CD8-positive, alpha-beta memory T cell (primary cell): ENCODE results near the gene TRPM6. TPM values are rescaled to one million over a fixed set of nuclear protein-coding genes. Genes with fewer than 3 reads are reported as not detected.

ENCODE experiments used
- CTCF ChIA-PET: fragments of 350-600 bp; sonication (Branson Sonifier 250); formaldehyde crosslinking; loops from one replicate; lab custom pipeline; 2021; ENCODE audit warnings: antibody characterized with exemption; lab: Charles Lee
- POLR2A ChIA-PET: fragments of 350-600 bp; sonication (Branson Sonifier 250); formaldehyde crosslinking; loops from one replicate; lab custom pipeline; 2021; ENCODE audit warnings: antibody characterized with exemption; lab: Charles Lee
- DNase-seq, 5 donors: peaks; one replicate each; pipeline versions ENCODE4 v3.0.0 to v3.0.0-alpha.2; 2020 to 2022; ENCODE audit warnings: mixed read lengths in 1 of 5
- H3K27ac ChIP-seq: one replicate; pipeline ENCODE4 v1.7.0; 2013; ENCODE audit warnings: low read depth, mild to moderate bottlenecking, low read length, moderate library complexity
- H3K27me3 ChIP-seq: 2 replicates; pipeline ENCODE4 v1.7.0; 2013; ENCODE audit warnings: low read length, mild to moderate bottlenecking; ENCODE audit not compliant: insufficient read depth, poor library complexity, severe bottlenecking
- H3K36me3 ChIP-seq: 2 replicates; pipeline ENCODE4 v1.7.0; 2013; ENCODE audit warnings: mild to moderate bottlenecking, low read length, moderate library complexity; ENCODE audit not compliant: insufficient read depth
- H3K4me1 ChIP-seq: 2 replicates; pipeline ENCODE4 v1.7.0; 2013; ENCODE audit warnings: mild to moderate bottlenecking, low read length, moderate library complexity; ENCODE audit not compliant: insufficient read depth
- H3K4me3 ChIP-seq: 2 replicates; pipeline ENCODE4 v1.7.0; 2013; ENCODE audit warnings: mild to moderate bottlenecking, low read length
- H3K9me3 ChIP-seq: 2 replicates; pipeline ENCODE4 v1.7.0; 2013; ENCODE audit warnings: mild to moderate bottlenecking, low read length
- H3K27ac Mint-ChIP-seq, 8 donors: one replicate each; pipeline ENCODE4 v1.8.0; 2020 to 2021; ENCODE audit warnings: mixed read lengths in 8 of 8, mild to moderate bottlenecking in 6 of 8, inconsistent platforms in 3 of 8, moderate library complexity in 3 of 8
- H3K27me3 Mint-ChIP-seq, 2 donors: one replicate each; pipeline ENCODE4 v1.8.0; 2020 to 2021; ENCODE audit warnings: mixed read lengths in 2 of 2, mild to moderate bottlenecking in 1 of 2, moderate library complexity in 1 of 2
- H3K36me3 Mint-ChIP-seq, 3 donors: one replicate each; pipeline ENCODE4 v1.8.0; 2020 to 2021; ENCODE audit warnings: mixed read lengths in 3 of 3, inconsistent platforms in 1 of 3, mild to moderate bottlenecking in 1 of 3
- H3K4me1 Mint-ChIP-seq, 3 donors: one replicate each; pipeline ENCODE4 v1.8.0; 2020 to 2021; ENCODE audit warnings: mixed read lengths in 3 of 3, inconsistent platforms in 1 of 3, mild to moderate bottlenecking in 1 of 3
- H3K4me3 Mint-ChIP-seq, 7 donors: one replicate each; pipeline ENCODE4 v1.8.0; 2020 to 2021; ENCODE audit warnings: mixed read lengths in 7 of 7, mild to moderate bottlenecking in 6 of 7, moderate library complexity in 4 of 7, inconsistent platforms in 2 of 7
- H3K9me3 Mint-ChIP-seq, 5 donors: one replicate each; pipeline ENCODE4 v1.8.0; 2020 to 2022; ENCODE audit warnings: mixed read lengths in 5 of 5, mild to moderate bottlenecking in 3 of 5, moderate library complexity in 2 of 5, inconsistent platforms in 1 of 5
- polyA plus RNA-seq: library from polyadenylated mRNA; unstranded; fragments of 300-500 nt; fragmentation: Illumina TruSeq; gene quantifications from one replicate; pipeline ENCODE4 v1.2.3, GENCODE V29; 2021
- total RNA-seq, 2 experiments: library from RNA; stranded (reverse); gene quantifications; one replicate each; pipeline ENCODE4 v1.2.3, GENCODE V29; 2021

TRPM6 gene
- total and polyA plus RNA-seq, 3 experiments from 2014 or later: not detected

GRCh38 chr9:74719306-74719705 lies 168.4 kb downstream of the TRPM6 start:
- Mint-ChIP-seq H3K4me1 (no peaks in the 10 kb centered on the region), H3K4me3 (no peak overlapping the region), H3K27ac (no peak overlapping the region), H3K9me3 (no peaks in the 10 kb centered on the region), H3K36me3 (no peaks in the 10 kb centered on the region), H3K27me3 (peaks cover 3 to 30% of the 10 kb centered on the region in 2 donors)
- no peaks in the 10 kb centered on the region for H3K9me3 ChIP-seq
- H3K4me3 ChIP-seq: no peak overlapping the region
- POLR2A ChIA-PET: no interaction called here
- H3K27ac ChIP-seq: no peak overlapping the region
- no peaks in the 10 kb centered on the region for H3K4me1 ChIP-seq
- H3K27me3 ChIP-seq: no peaks in the 10 kb centered on the region
- DNase-seq: no peak
- CTCF ChIA-PET: no interaction called here
- H3K36me3 ChIP-seq: no peaks in the 10 kb centered on the region

- POLR2A ChIA-PET: no interaction called here
- H3K27me3 Mint-ChIP-seq: peaks cover 3 to 26% of the 10 kb centered on the region in 2 donors
These were observed 169.0 kb downstream of the TRPM6 start for GRCh38 chr9:74718709-74719108.

GRCh38 chr9:74711341-74711740 lies 176.4 kb downstream of the TRPM6 start:
- H3K27ac Mint-ChIP-seq: no peak overlapping the region
- ChIA-PET CTCF (no interaction called here), POLR2A (no interaction called here)
- no peaks in the 10 kb centered on the region for H3K9me3 ChIP-seq
- no peaks in the 10 kb centered on the region for H3K27me3 ChIP-seq
- H3K27ac ChIP-seq: no peak overlapping the region
- no peaks in the 10 kb centered on the region for H3K4me1 ChIP-seq
- no peak overlapping the region for H3K4me3 Mint-ChIP-seq
- no peaks in the 10 kb centered on the region for H3K4me1 Mint-ChIP-seq
- H3K36me3 Mint-ChIP-seq: no peaks in the 10 kb centered on the region
- H3K27me3 Mint-ChIP-seq: peaks cover 6 to 14% of the 10 kb centered on the region in 2 donors
- no peaks in the 10 kb centered on the region for H3K36me3 ChIP-seq
- no peak for DNase-seq
- no peaks in the 10 kb centered on the region for H3K9me3 Mint-ChIP-seq
- no peak overlapping the region for H3K4me3 ChIP-seq

More at GRCh38 chr9:74718709-74719108, 169.0 kb downstream of the TRPM6 start:
- no peaks in the 10 kb centered on the region for H3K4me1 Mint-ChIP-seq
- Histone ChIP-seq H3K27me3 (no peaks in the 10 kb centered on the region), H3K4me3 (no peak overlapping the region), H3K27ac (no peak overlapping the region), H3K4me1 (no peaks in the 10 kb centered on the region), H3K9me3 (no peaks in the 10 kb centered on the region), H3K36me3 (no peaks in the 10 kb centered on the region)
- H3K27ac Mint-ChIP-seq: no peak overlapping the region
- DNase-seq: no peak
- H3K4me3 Mint-ChIP-seq: no peak overlapping the region
- H3K36me3 Mint-ChIP-seq: no peaks in the 10 kb centered on the region
- no peaks in the 10 kb centered on the region for H3K9me3 Mint-ChIP-seq
- CTCF ChIA-PET: no interaction called here

GRCh38 chr9:74697535-74697934 lies 190.2 kb downstream of the TRPM6 start:
- ChIA-PET CTCF (no interaction called here), POLR2A (no interaction called here)
- no peaks in the 10 kb centered on the region for H3K4me1 Mint-ChIP-seq
- H3K27ac Mint-ChIP-seq: no peak overlapping the region
- no peaks in the 10 kb centered on the region for H3K27me3 ChIP-seq
- no peaks in the 10 kb centered on the region for H3K36me3 ChIP-seq
- H3K36me3 Mint-ChIP-seq: no peaks in the 10 kb centered on the region
- no peaks in the 10 kb centered on the region for H3K9me3 ChIP-seq
- no peak overlapping the region for H3K4me3 ChIP-seq
- H3K4me3 Mint-ChIP-seq: no peak overlapping the region
- no peak for DNase-seq
- H3K27me3 Mint-ChIP-seq: peaks cover 13 to 39% of the 10 kb centered on the region in 2 donors
- peaks cover 0 to 3% (median 2%) of the 10 kb centered on the region in 5 donors for H3K9me3 Mint-ChIP-seq
- no peaks in the 10 kb centered on the region for H3K4me1 ChIP-seq
- no peak overlapping the region for H3K27ac ChIP-seq

- Histone ChIP-seq H3K4me3 (no peak overlapping the region), H3K4me1 (no peaks in the 10 kb centered on the region), H3K27me3 (no peaks in the 10 kb centered on the region), H3K27ac (no peak overlapping the region), H3K9me3 (no peaks in the 10 kb centered on the region), H3K36me3 (no peaks in the 10 kb centered on the region)
- POLR2A ChIA-PET: no interaction called here
- H3K9me3 Mint-ChIP-seq: peaks cover 0 to 3% (median 0%) of the 10 kb centered on the region in 5 donors
- CTCF ChIA-PET: no interaction called here
- H3K4me1 Mint-ChIP-seq: no peaks in the 10 kb centered on the region
- no peak for DNase-seq
- H3K36me3 Mint-ChIP-seq: no peaks in the 10 kb centered on the region
- no peak overlapping the region for H3K4me3 Mint-ChIP-seq
- peaks cover 11 to 45% of the 10 kb centered on the region in 2 donors for H3K27me3 Mint-ChIP-seq
- no peak overlapping the region for H3K27ac Mint-ChIP-seq
These were observed 191.2 kb downstream of the TRPM6 start for GRCh38 chr9:74696520-74696919.

- Histone ChIP-seq H3K27me3 (no peaks in the 10 kb centered on the region), H3K4me3 (no peak overlapping the region), H3K4me1 (no peaks in the 10 kb centered on the region), H3K27ac (no peak overlapping the region), H3K36me3 (no peaks in the 10 kb centered on the region), H3K9me3 (no peaks in the 10 kb centered on the region)
- POLR2A ChIA-PET: no interaction called here
- Mint-ChIP-seq H3K4me1 (no peaks in the 10 kb centered on the region), H3K27me3 (peaks cover 0 to 10% of the 10 kb centered on the region in 2 donors), H3K9me3 (no peaks in the 10 kb centered on the region), H3K36me3 (no peaks in the 10 kb centered on the region), H3K27ac (no peak overlapping the region), H3K4me3 (no peak overlapping the region)
- DNase-seq: no peak
- CTCF ChIA-PET: no interaction called here
These were observed 196.7 kb downstream of the TRPM6 start for GRCh38 chr9:74691058-74691457.

GRCh38 chr9:74683322-74683721 lies 204.4 kb downstream of the TRPM6 start:
- H3K27ac ChIP-seq: no peak overlapping the region
- H3K4me3 Mint-ChIP-seq: no peak overlapping the region
- no peaks in the 10 kb centered on the region for H3K27me3 ChIP-seq
- ChIA-PET POLR2A (no interaction called here), CTCF (no interaction called here)
- H3K36me3 Mint-ChIP-seq: peaks cover 0 to 3% (median 0%) of the 10 kb centered on the region in 3 donors
- DNase-seq: no peak
- no peaks in the 10 kb centered on the region for H3K9me3 Mint-ChIP-seq
- no peaks in the 10 kb centered on the region for H3K36me3 ChIP-seq
- H3K27ac Mint-ChIP-seq: no peak overlapping the region
- peaks cover 0 to 15% of the 10 kb centered on the region in 2 donors for H3K27me3 Mint-ChIP-seq
- no peak overlapping the region for H3K4me3 ChIP-seq
- H3K9me3 ChIP-seq: no peaks in the 10 kb centered on the region
- no peaks in the 10 kb centered on the region for H3K4me1 ChIP-seq
- H3K4me1 Mint-ChIP-seq: no peaks in the 10 kb centered on the region

- Mint-ChIP-seq H3K4me3 (no peak overlapping the region), H3K36me3 (peaks cover 0 to 3% (median 0%) of the 10 kb centered on the region in 3 donors), H3K4me1 (no peaks in the 10 kb centered on the region), H3K9me3 (no peaks in the 10 kb centered on the region), H3K27me3 (peaks cover 0 to 15% of the 10 kb centered on the region in 2 donors), H3K27ac (no peak overlapping the region)
- ChIA-PET CTCF (no interaction called here), POLR2A (no interaction called here)
- Histone ChIP-seq H3K4me1 (no peaks in the 10 kb centered on the region), H3K27me3 (no peaks in the 10 kb centered on the region), H3K9me3 (no peaks in the 10 kb centered on the region), H3K27ac (no peak overlapping the region), H3K36me3 (no peaks in the 10 kb centered on the region), H3K4me3 (no peak overlapping the region)
- DNase-seq: no peak
These were observed 205.8 kb downstream of the TRPM6 start for GRCh38 chr9:74681906-74682305.

GRCh38 chr9:74674077-74674476 lies 213.6 kb downstream of the TRPM6 start:
- no peak overlapping the region for H3K27ac Mint-ChIP-seq
- H3K4me1 Mint-ChIP-seq: no peaks in the 10 kb centered on the region
- no peak overlapping the region for H3K4me3 ChIP-seq
- H3K4me3 Mint-ChIP-seq: no peak overlapping the region
- H3K27me3 Mint-ChIP-seq: peaks cover 3 to 4% of the 10 kb centered on the region in 2 donors
- ChIA-PET POLR2A (no interaction called here), CTCF (no interaction called here)
- H3K4me1 ChIP-seq: no peaks in the 10 kb centered on the region
- H3K36me3 Mint-ChIP-seq: no peaks in the 10 kb centered on the region
- H3K27ac ChIP-seq: no peak overlapping the region
- no peak for DNase-seq
- no peaks in the 10 kb centered on the region for H3K9me3 ChIP-seq
- H3K9me3 Mint-ChIP-seq: no peaks in the 10 kb centered on the region
- no peaks in the 10 kb centered on the region for H3K27me3 ChIP-seq
- no peaks in the 10 kb centered on the region for H3K36me3 ChIP-seq
